ENCODE results near the gene SCAF4.
"Not testable (repeated sequence)": the region's sequence is repeated elsewhere in the genome, so short reads cannot be mapped to it uniquely, and the experiment has no call there.

The SCAF4 gene

DNA sequence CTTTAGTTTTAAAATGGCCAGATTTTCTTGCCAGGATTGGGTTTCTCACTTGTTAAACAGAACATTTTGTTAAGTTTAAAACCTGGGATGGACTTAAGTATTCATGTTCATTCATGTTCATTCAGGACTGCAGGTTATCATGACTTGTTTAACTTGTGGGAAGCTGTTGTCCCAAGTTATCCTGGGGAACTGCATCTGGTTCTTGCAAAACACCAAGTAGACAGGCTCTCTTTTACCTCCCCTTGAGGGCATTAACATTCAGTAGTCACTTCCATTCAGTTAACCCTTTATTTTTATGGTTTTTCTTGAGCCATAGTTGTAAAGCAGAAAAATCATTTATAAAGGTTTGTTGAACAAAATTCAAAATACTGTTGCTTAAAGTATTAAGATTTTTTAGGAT lies 64.3 kb downstream of the SCAF4 start:
- TF ChIP-seq, protein P1, sequence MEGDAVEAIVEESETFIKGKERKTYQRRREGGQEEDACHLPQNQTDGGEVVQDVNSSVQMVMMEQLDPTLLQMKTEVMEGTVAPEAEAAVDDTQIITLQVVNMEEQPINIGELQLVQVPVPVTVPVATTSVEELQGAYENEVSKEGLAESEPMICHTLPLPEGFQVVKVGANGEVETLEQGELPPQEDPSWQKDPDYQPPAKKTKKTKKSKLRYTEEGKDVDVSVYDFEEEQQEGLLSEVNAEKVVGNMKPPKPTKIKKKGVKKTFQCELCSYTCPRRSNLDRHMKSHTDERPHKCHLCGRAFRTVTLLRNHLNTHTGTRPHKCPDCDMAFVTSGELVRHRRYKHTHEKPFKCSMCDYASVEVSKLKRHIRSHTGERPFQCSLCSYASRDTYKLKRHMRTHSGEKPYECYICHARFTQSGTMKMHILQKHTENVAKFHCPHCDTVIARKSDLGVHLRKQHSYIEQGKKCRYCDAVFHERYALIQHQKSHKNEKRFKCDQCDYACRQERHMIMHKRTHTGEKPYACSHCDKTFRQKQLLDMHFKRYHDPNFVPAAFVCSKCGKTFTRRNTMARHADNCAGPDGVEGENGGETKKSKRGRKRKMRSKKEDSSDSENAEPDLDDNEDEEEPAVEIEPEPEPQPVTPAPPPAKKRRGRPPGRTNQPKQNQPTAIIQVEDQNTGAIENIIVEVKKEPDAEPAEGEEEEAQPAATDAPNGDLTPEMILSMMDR (IDR thresholded peaks at IDR 0.05) = no peak
- Histone ChIP-seq H3K27ac (no peak overlapping the region), H3K4me3 (no peak overlapping the region)
- no peak for DNase-seq (ENCODE audit: low spot score)

DNA sequence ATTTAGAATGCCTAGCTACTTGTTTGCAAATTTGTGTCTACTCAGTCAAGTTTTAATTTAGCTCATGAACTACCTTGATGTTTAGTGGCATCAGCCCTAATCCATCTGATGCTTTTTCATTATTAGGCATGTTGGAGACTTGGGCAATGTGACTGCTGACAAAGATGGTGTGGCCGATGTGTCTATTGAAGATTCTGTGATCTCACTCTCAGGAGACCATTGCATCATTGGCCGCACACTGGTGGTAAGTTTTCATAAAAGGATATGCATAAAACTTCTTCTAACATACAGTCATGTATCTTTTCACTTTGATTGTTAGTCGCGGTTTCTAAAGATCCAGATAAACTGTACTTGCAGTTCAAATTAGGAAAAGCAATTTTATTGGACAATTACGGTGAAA lies 64.8 kb downstream of the SCAF4 start:
- no peak for DNase-seq (ENCODE audit: low spot score)
- H3K27ac ChIP-seq = no peak overlapping the region
- no peak overlapping the region for H3K4me3 ChIP-seq
- TF ChIP-seq, protein P1 (IDR thresholded peaks at IDR 0.05) = no peak

GRCh38 chr21:31666445-31667010 lies 65.4 kb downstream of the SCAF4 start:
- Histone ChIP-seq H3K4me3 (no peak overlapping the region), H3K27ac (no peak overlapping the region)
- TF ChIP-seq, protein P1 (IDR thresholded peaks at IDR 0.05) = no peak
- DNase-seq (ENCODE audit: low spot score) = no peak

DNA sequence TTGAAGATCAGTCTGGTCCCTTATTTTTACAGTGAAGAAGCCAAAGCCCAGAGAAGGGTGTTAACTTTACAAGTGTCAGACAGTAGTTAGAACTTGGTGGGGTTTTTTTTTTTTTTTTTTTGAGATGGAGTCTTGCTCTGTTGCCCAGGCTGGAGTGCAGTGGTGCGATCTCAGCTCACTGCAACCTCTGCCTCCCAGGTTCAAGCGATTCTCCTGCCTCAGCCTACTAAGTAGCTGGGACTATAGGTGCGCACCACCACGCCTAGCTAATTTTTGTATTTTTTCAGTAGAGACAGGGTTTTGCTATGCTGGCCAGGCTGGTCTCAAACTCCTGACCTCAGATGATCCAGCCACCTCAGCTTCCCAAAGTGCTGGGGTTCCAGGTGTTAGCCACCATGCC lies 66.0 kb downstream of the SCAF4 start:
- not testable (repeated sequence) for DNase-seq (ENCODE audit: low spot score); H3K27ac ChIP-seq

GRCh38 chr21:31665397-31665796 lies 66.5 kb downstream of the SCAF4 start:
- TF ChIP-seq, protein P1 (IDR thresholded peaks at IDR 0.05) = no peak
- H3K4me3 ChIP-seq = no peak overlapping the region
- no peak for DNase-seq (ENCODE audit: low spot score)
- H3K27ac ChIP-seq = no peak overlapping the region

More for the DNA sequence above, 66.0 kb downstream of the SCAF4 start:
- not testable (repeated sequence) for H3K4me3 ChIP-seq

- H3K4me3 ChIP-seq = no peak overlapping the region
- TF ChIP-seq, protein P1 (IDR thresholded peaks at IDR 0.05) = no peak
- DNase-seq (ENCODE audit: low spot score) = no peak
- H3K27ac ChIP-seq = no peak overlapping the region
Observed at GRCh38 chr21:31663584-31664249, 68.2 kb downstream of the SCAF4 start.

DNA sequence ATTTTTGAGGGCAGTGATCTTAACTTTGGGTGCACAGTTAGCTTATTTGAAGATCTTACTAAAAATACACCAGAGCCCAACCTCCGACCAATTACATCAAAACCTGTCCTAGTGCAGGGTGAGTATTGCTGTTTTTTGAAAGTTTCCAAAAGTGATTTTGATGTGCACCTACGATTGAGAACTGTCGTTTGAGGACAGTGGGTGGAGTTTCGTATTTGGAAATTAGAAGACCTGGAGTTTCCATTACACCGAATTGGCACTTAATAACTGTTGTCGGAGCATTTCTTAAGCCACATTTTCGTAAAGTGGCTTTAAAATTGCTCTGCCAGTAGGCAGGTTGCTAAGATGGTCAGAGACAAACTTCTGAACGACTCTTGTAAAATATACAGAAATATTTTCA lies 71.3 kb downstream of the SCAF4 start:
- Histone ChIP-seq H3K4me3 (peak overlapping the region; percentile 94), H3K27ac (peak overlapping the region; percentile 89 to 98)
- TF ChIP-seq, protein P1 (IDR thresholded peaks at IDR 0.05) = no peak
- no peak for DNase-seq (ENCODE audit: low spot score)

All from coronary artery (tissue), 2 donors.